H9 (cell line): ENCODE data around the gene QPRT. TPM values are rescaled to one million over a fixed set of nuclear protein-coding genes. Genes with fewer than 3 reads are reported as not detected.
A peak's percentile ranks its signal among the peaks of the same experiment; 100 is the strongest.

Experiments used
- DNase-seq: peaks from one replicate; pipeline ENCODE4 v3.0.0-alpha.2; 2017
- H2AFZ ChIP-seq: one replicate; pipeline ENCODE4 v1.6.1; 2013; ENCODE audit warnings: mild to moderate bottlenecking, low read length, control low read depth, moderate library complexity
- H2AK5ac ChIP-seq: 2 replicates; pipeline ENCODE4 v1.6.1; 2013; ENCODE audit warnings: low read length, control low read depth, mixed read lengths; ENCODE audit not compliant: insufficient read length
- H2BK120ac ChIP-seq: one replicate; pipeline ENCODE4 v1.6.1; 2013; ENCODE audit warnings: low read depth, mild to moderate bottlenecking, low read length, control low read depth, inconsistent platforms; ENCODE audit not compliant: poor library complexity, severe bottlenecking
- H2BK12ac ChIP-seq: 2 replicates; pipeline ENCODE4 v1.6.1; 2013; ENCODE audit warnings: low read length, control low read depth, mixed read lengths, low read depth; ENCODE audit not compliant: insufficient read length
- H2BK15ac ChIP-seq: 2 replicates; pipeline ENCODE4 v1.6.1; 2013; ENCODE audit warnings: low read depth, low read length, control low read depth
- H2BK20ac ChIP-seq: one replicate; pipeline ENCODE4 v1.6.1; 2013; ENCODE audit warnings: low read depth, mild to moderate bottlenecking, low read length, control low read depth, inconsistent platforms; ENCODE audit not compliant: poor library complexity, severe bottlenecking
- H2BK5ac ChIP-seq: 2 replicates; pipeline ENCODE4 v1.6.1; 2013; ENCODE audit warnings: low read length, control low read depth, mixed read lengths; ENCODE audit not compliant: insufficient read length
- H3K14ac ChIP-seq: 2 replicates; pipeline ENCODE4 v1.6.1; 2013; ENCODE audit warnings: low read length, control low read depth; ENCODE audit not compliant: insufficient read depth
- H3K18ac ChIP-seq: 2 replicates; pipeline ENCODE4 v1.6.1; 2013; ENCODE audit warnings: low read depth, mild to moderate bottlenecking, mixed read lengths, low read length, control low read depth; ENCODE audit not compliant: insufficient read length
- H3K23ac ChIP-seq: 2 replicates; pipeline ENCODE4 v1.6.1; 2013; ENCODE audit warnings: low read length, control low read depth, mixed read lengths, low read depth; ENCODE audit not compliant: insufficient read length
- H3K23me2 ChIP-seq: 2 replicates; pipeline ENCODE4 v1.6.1; 2013; ENCODE audit warnings: low read depth, mild to moderate bottlenecking, mixed read lengths, low read length, control low read depth; ENCODE audit not compliant: insufficient read length, poor library complexity, severe bottlenecking
- H3K27ac ChIP-seq: 2 replicates; pipeline ENCODE4 v1.5.1; 2013; ENCODE audit warnings: low read length, control low read depth, mixed read lengths, low read depth; ENCODE audit not compliant: insufficient read length
- H3K27me3 ChIP-seq: 2 replicates; pipeline ENCODE4 v1.6.1; 2013; ENCODE audit warnings: low read length, control low read depth, inconsistent platforms; ENCODE audit not compliant: insufficient read depth
- H3K4ac ChIP-seq: 2 replicates; pipeline ENCODE4 v1.6.1; 2013; ENCODE audit warnings: low read depth, mild to moderate bottlenecking, control low read depth, inconsistent platforms, low read length, moderate library complexity
- H3K4me1 ChIP-seq: 2 replicates; pipeline ENCODE4 v1.6.1; 2013; ENCODE audit warnings: low read length, control low read depth, inconsistent platforms; ENCODE audit not compliant: insufficient read depth
- H3K4me2 ChIP-seq: 2 replicates; pipeline ENCODE4 v1.6.1; 2013; ENCODE audit warnings: low read length, control low read depth, mixed read lengths; ENCODE audit not compliant: insufficient read length, insufficient read depth
- H3K56ac ChIP-seq: 2 replicates; pipeline ENCODE4 v1.6.1; 2013; ENCODE audit warnings: low read depth, mild to moderate bottlenecking, mixed read lengths, low read length, control low read depth; ENCODE audit not compliant: insufficient read length
- H3K79me1 ChIP-seq: 2 replicates; pipeline ENCODE4 v1.6.1; 2013; ENCODE audit warnings: low read depth, mild to moderate bottlenecking, moderate library complexity, low read length, control low read depth, inconsistent platforms; ENCODE audit not compliant: insufficient read depth, poor library complexity, severe bottlenecking
- H3K79me2 ChIP-seq: 2 replicates; pipeline ENCODE4 v1.6.1; 2013; ENCODE audit warnings: low read length, control low read depth, inconsistent platforms; ENCODE audit not compliant: insufficient read depth
- H3K9ac ChIP-seq: 2 replicates; pipeline ENCODE4 v1.6.1; 2013; ENCODE audit warnings: low read length, control low read depth, mixed read lengths; ENCODE audit not compliant: insufficient read length; ENCODE audit errors: extremely low read depth
- H3K9me3 ChIP-seq: one replicate; pipeline ENCODE4 v1.6.1; 2013; ENCODE audit warnings: low read depth, low read length, inconsistent platforms; ENCODE audit not compliant: control insufficient read depth
- H3T11ph ChIP-seq: one replicate; pipeline ENCODE4 v1.6.1; 2013; ENCODE audit warnings: mild to moderate bottlenecking, low read length, control low read depth, inconsistent platforms
- H4K20me1 ChIP-seq: one replicate; pipeline ENCODE4 v1.6.1; 2013; ENCODE audit not compliant: control insufficient read depth, insufficient read length, insufficient read depth
- H4K5ac ChIP-seq: 2 replicates; pipeline ENCODE4 v1.6.1; 2013; ENCODE audit warnings: low read depth, mild to moderate bottlenecking, mixed read lengths, low read length, control low read depth; ENCODE audit not compliant: insufficient read length
- H4K8ac ChIP-seq: replicated peaks from 2 replicates; pipeline ENCODE4 v1.6.1; 2013; ENCODE audit warnings: low read length, control low read depth, mixed read lengths, low read depth; ENCODE audit not compliant: insufficient read length
- H4K91ac ChIP-seq: 2 replicates; pipeline ENCODE4 v1.6.1; 2013; ENCODE audit warnings: low read depth, mild to moderate bottlenecking, moderate library complexity, mixed read lengths, low read length, control low read depth; ENCODE audit not compliant: insufficient read length
- H3K27ac Mint-ChIP-seq, 3 experiments: 2 replicates in 2 of 3; 3 replicates in 1 of 3; pipeline ENCODE4 v1.8.0; 2020 to 2021; ENCODE audit warnings: mixed read lengths in 3 of 3, mild to moderate bottlenecking in 1 of 3, moderate library complexity in 1 of 3
- H3K27me3 Mint-ChIP-seq: 2 replicates; pipeline ENCODE4 v1.8.0; 2021; ENCODE audit warnings: low read depth, mild to moderate bottlenecking, moderate library complexity, mixed read lengths
- H3K36me3 Mint-ChIP-seq, 3 experiments: 2 replicates in 2 of 3; 3 replicates in 1 of 3; pipeline ENCODE4 v1.8.0; 2020 to 2021; ENCODE audit warnings: low read depth in 3 of 3, mixed read lengths in 3 of 3; ENCODE audit not compliant: insufficient read depth in 1 of 3
- H3K4me1 Mint-ChIP-seq, 2 experiments: 2 replicates each; pipeline ENCODE4 v1.8.0; 2020; ENCODE audit warnings: mixed read lengths in 2 of 2
- H3K4me3 Mint-ChIP-seq, 2 experiments: 2 replicates in 1 of 2; 3 replicates in 1 of 2; pipeline ENCODE4 v1.8.0; 2020 to 2021; ENCODE audit warnings: mild to moderate bottlenecking in 2 of 2, mixed read lengths in 2 of 2, moderate library complexity in 1 of 2
- H3K9me3 Mint-ChIP-seq, 2 experiments: 2 replicates in 1 of 2; 3 replicates in 1 of 2; pipeline ENCODE4 v1.8.0; 2020; ENCODE audit warnings: mild to moderate bottlenecking in 2 of 2, mixed read lengths in 2 of 2, moderate library complexity in 1 of 2
- CTCF ChIP-seq: fragments of 200-600 bp; sonication (generic); conservative IDR thresholded peaks from 3 replicates; pipeline ENCODE4 v1.8.0; 2021; ENCODE audit warnings: antibody characterized with exemption, mild to moderate bottlenecking
- WGBS: extraction: QIAGEN DNeasy Blood & Tissue Kit; methylation state at CpG from one replicate; pipeline ENCODE4 v1.1.7; 2013; ENCODE audit warnings: missing lambda C conversion rate, low lambda C conversion rate, mixed read lengths; ENCODE audit not compliant: insufficient read length; ENCODE audit errors: extremely low coverage; 5-methylcytosine and 5-hydroxymethylcytosine counted together
- total RNA-seq: library from RNA; stranded (reverse); gene quantifications from 2 replicates; pipeline ENCODE4 v1.2.1, GENCODE V29; 2021

QPRT gene
- total RNA-seq, 1 experiment from 2014 or later: 107 TPM

GRCh38 chr16:29680180-29680598 lies 1.2 kb downstream of the QPRT start:
- no peak for DNase-seq
- Histone ChIP-seq H3K4ac (no peak overlapping the region; the same call in 1 of the 2 replicates), H3K79me1 (peaks cover 6% of the 10 kb centered on the region), H3K27ac (peak overlapping the region; percentile 79), H3K4me2 (peak overlapping the region; percentile 64), H3K23me2 (peaks cover 6% of the 10 kb centered on the region), H4K8ac (no peak overlapping the region), H3K9me3 (no peaks in the 10 kb centered on the region), H4K91ac (no peak overlapping the region), H2BK12ac (no peak overlapping the region), H3K79me2 (peaks cover 8% of the 10 kb centered on the region; the same call in 1 of the 2 replicates), H3K23ac (no peak overlapping the region), H3K18ac (no peak overlapping the region), H3T11ph (no peak overlapping the region), H4K20me1 (no peaks in the 10 kb centered on the region), H2BK120ac (peak overlapping the region; percentile 29), H3K9ac (peak overlapping the region; percentile 1), H4K5ac (no peak overlapping the region), H3K14ac (0 out of 2 replicates have a peak overlapping the region, but pooled peaks have one; percentile 39), H3K56ac (no peak overlapping the region), H3K27me3 (no peaks in the 10 kb centered on the region), H2BK15ac (no peak overlapping the region), H2AFZ (no peak overlapping the region), H3K4me1 (peaks cover 3% of the 10 kb centered on the region; the same call in 1 of the 2 replicates), H2AK5ac (no peak overlapping the region), H2BK5ac (no peak overlapping the region), H2BK20ac (no peak overlapping the region)
- Mint-ChIP-seq H3K4me1 (peaks cover 18 to 22% of the 10 kb centered on the region in 2 experiments), H3K27me3 (no peaks in the 10 kb centered on the region; the same call in 1 of the 2 replicates), H3K4me3 (peak overlapping the region; percentile 75 to 86), H3K27ac (peak overlapping the region in 2 of 3 experiments; percentile 99 to 100; a peak in 6 of 7 replicates), H3K9me3 (no peaks in the 10 kb centered on the region), H3K36me3 (peaks cover 14 to 36% (median 34%) of the 10 kb centered on the region in 3 experiments)
- TF ChIP-seq CTCF: no peak
- WGBS: no CpG with 5 or more reads among the region's 10 CpGs
